ENCODE data around the gene SLC41A2.

DNA sequence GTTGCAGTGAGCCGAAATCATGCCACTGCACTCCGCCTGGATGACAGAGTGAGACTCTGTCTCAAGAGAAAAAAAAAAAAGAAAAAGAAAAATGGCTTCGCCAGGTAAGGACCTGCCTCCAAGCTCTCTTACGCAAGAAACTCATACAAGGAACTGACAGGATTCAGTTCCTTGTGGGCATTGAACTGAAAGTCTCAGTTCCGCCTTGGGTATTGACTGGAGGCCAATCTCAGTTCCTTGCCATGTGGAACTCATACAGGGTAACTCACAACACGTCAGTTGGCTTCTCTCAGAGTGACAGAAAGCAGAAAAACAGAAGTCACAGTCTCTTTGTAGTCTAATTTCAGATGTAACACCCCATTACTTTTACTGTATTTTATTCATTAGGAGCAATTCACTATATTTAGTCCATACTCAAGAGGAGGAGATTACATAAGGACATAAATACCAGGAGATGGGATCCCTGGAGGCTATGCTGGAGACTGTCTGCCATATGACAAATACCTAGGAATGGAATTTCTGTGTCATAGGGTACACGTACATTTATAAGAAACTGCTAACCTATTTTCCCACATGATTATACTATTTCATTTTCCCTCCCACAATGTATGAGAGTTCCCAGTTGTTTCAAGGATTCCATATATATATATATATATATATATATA, 16.7 kb upstream of the SLC41A2 start:
- TF ChIP-seq, protein P1, sequence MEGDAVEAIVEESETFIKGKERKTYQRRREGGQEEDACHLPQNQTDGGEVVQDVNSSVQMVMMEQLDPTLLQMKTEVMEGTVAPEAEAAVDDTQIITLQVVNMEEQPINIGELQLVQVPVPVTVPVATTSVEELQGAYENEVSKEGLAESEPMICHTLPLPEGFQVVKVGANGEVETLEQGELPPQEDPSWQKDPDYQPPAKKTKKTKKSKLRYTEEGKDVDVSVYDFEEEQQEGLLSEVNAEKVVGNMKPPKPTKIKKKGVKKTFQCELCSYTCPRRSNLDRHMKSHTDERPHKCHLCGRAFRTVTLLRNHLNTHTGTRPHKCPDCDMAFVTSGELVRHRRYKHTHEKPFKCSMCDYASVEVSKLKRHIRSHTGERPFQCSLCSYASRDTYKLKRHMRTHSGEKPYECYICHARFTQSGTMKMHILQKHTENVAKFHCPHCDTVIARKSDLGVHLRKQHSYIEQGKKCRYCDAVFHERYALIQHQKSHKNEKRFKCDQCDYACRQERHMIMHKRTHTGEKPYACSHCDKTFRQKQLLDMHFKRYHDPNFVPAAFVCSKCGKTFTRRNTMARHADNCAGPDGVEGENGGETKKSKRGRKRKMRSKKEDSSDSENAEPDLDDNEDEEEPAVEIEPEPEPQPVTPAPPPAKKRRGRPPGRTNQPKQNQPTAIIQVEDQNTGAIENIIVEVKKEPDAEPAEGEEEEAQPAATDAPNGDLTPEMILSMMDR (IDR thresholded peaks at IDR 0.05; ENCODE audit: insufficient read depth, low read length, poor library complexity, severe bottlenecking), result no peak
- no peak for TF ChIP-seq EZH2phosphoT487 (conservative IDR thresholded peaks at IDR 0.05; ENCODE audit: low read length)

All from SU-DHL-6 (cell line).